NT2/D1 (cell line): ENCODE measurements around the gene NSMF.

Source experiments
- SUZ12 ChIP-seq: IDR thresholded peaks from 2 replicates; pipeline ENCODE4 v1.6.1; 2011; ENCODE audit not compliant: insufficient read length, insufficient read depth; ENCODE audit errors: extremely low read depth
- YY1 ChIP-seq: IDR thresholded peaks from 2 replicates; pipeline ENCODE4 v1.6.1; 2011; ENCODE audit not compliant: insufficient read length, insufficient read depth

DNA sequence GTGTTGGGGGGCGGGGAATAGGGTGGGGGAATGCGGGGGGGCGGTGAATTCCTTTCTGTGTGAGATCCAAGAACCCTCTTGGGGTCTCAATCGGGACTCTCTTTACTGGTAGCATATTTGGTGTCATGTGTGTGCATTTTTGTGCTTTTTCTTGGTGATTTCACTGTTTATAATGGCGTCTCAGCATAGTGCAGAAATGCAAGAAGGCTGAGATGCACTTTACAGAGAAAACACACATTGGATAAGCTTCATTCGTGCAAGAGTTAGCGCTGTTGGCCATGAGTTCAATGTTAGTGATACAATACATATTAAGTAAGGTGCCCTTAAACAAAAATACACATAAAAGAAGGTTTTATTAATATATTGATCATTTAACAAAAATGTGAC is 17.2 kb downstream of the NSMF start:
- TF ChIP-seq YY1 (no peak), SUZ12 (no peak)
